ENCODE measurements around the gene HPS4. TPM values are rescaled to one million over a fixed set of nuclear protein-coding genes. Genes with fewer than 3 reads are reported as not detected.

Gene HPS4
- total RNA-seq, 1 donor from 2014 or later, result 25.2 TPM

- no peak for DNase-seq (ENCODE audit: low read depth)
- Histone ChIP-seq H2AFZ (ENCODE audit: low read depth, low read length) (no peak overlapping the region), H3K79me2 (ENCODE audit: insufficient read depth, low read length) (peaks cover 7% of the 10 kb centered on the region), H3K27me3 (ENCODE audit: insufficient read depth, low read length) (no peaks in the 10 kb centered on the region), H3K4me2 (ENCODE audit: low read length) (no peak overlapping the region), H4K20me1 (ENCODE audit: insufficient read depth, low read length) (peaks cover 24% of the 10 kb centered on the region), H3K27ac (ENCODE audit: low read depth, low read length) (no peak overlapping the region), H3K36me3 (ENCODE audit: insufficient read depth, low read length) (peaks cover 7% of the 10 kb centered on the region), H3K4me3 (ENCODE audit: insufficient read depth, low read depth, low read length) (no peak overlapping the region), H3K9me3 (ENCODE audit: insufficient read depth, low read depth, low read length) (no peaks in the 10 kb centered on the region), H3K9ac (ENCODE audit: low read length) (no peak overlapping the region), H3K4me1 (ENCODE audit: insufficient read depth, low read length) (no peaks in the 10 kb centered on the region)
- Mint-ChIP-seq H3K36me3 (ENCODE audit: low read depth, unreplicated experiment) (peaks cover 19% of the 10 kb centered on the region), H3K4me1 (ENCODE audit: low read depth, unreplicated experiment) (peaks cover 11% of the 10 kb centered on the region), H3K27me3 (ENCODE audit: low read depth, unreplicated experiment) (no peaks in the 10 kb centered on the region), H3K27ac (ENCODE audit: unreplicated experiment) (no peak overlapping the region), H3K4me3 (ENCODE audit: unreplicated experiment) (no peak overlapping the region), H3K9me3 (ENCODE audit: unreplicated experiment) (no peaks in the 10 kb centered on the region)
- TF ChIP-seq EZH2 (IDR thresholded peaks at IDR 0.05; ENCODE audit: insufficient read depth, low read length) (no peak), CTCF (IDR thresholded peaks at IDR 0.05; ENCODE audit: insufficient read depth, low read depth, low read length) (no peak)
- no peak for FAIRE-seq
Measured at GRCh38 chr22:26457661-26458272, 25.8 kb downstream of the HPS4 start.

- Histone ChIP-seq H3K36me3 (ENCODE audit: insufficient read depth, low read length) (peaks cover 7% of the 10 kb centered on the region), H3K9ac (ENCODE audit: low read length) (no peak overlapping the region), H3K27ac (ENCODE audit: low read depth, low read length) (no peak overlapping the region), H3K79me2 (ENCODE audit: insufficient read depth, low read length) (no peaks in the 10 kb centered on the region), H3K4me3 (ENCODE audit: insufficient read depth, low read depth, low read length) (no peak overlapping the region), H4K20me1 (ENCODE audit: insufficient read depth, low read length) (peaks cover 4% of the 10 kb centered on the region), H3K4me2 (ENCODE audit: low read length) (no peak overlapping the region), H3K4me1 (ENCODE audit: insufficient read depth, low read length) (no peaks in the 10 kb centered on the region), H3K9me3 (ENCODE audit: insufficient read depth, low read depth, low read length) (no peaks in the 10 kb centered on the region), H2AFZ (ENCODE audit: low read depth, low read length) (no peak overlapping the region), H3K27me3 (ENCODE audit: insufficient read depth, low read length) (no peaks in the 10 kb centered on the region)
- no peaks in the 10 kb centered on the region for H3K27me3 Mint-ChIP-seq (ENCODE audit: low read depth, unreplicated experiment)
- H3K4me3 Mint-ChIP-seq (ENCODE audit: unreplicated experiment), result no peak overlapping the region
- FAIRE-seq (no peak), DNase-seq (ENCODE audit: low read depth) (no peak)
- H3K4me1 Mint-ChIP-seq (ENCODE audit: low read depth, unreplicated experiment), result no peaks in the 10 kb centered on the region
- TF ChIP-seq EZH2 (IDR thresholded peaks at IDR 0.05; ENCODE audit: insufficient read depth, low read length) (no peak), CTCF (IDR thresholded peaks at IDR 0.05; ENCODE audit: insufficient read depth, low read depth, low read length) (no peak)
- H3K9me3 Mint-ChIP-seq (ENCODE audit: unreplicated experiment), result no peaks in the 10 kb centered on the region
- no peak overlapping the region for H3K27ac Mint-ChIP-seq (ENCODE audit: unreplicated experiment)
- peaks cover 32% of the 10 kb centered on the region for H3K36me3 Mint-ChIP-seq (ENCODE audit: low read depth, unreplicated experiment)
Measured at GRCh38 chr22:26453812-26454500, 29.6 kb downstream of the HPS4 start.

- Mint-ChIP-seq H3K9me3 (ENCODE audit: unreplicated experiment) (no peaks in the 10 kb centered on the region), H3K27ac (ENCODE audit: unreplicated experiment) (no peak overlapping the region), H3K4me3 (ENCODE audit: unreplicated experiment) (no peak overlapping the region), H3K27me3 (ENCODE audit: low read depth, unreplicated experiment) (no peaks in the 10 kb centered on the region), H3K4me1 (ENCODE audit: low read depth, unreplicated experiment) (no peaks in the 10 kb centered on the region), H3K36me3 (ENCODE audit: low read depth, unreplicated experiment) (peaks cover 29% of the 10 kb centered on the region)
- H3K9ac ChIP-seq (ENCODE audit: low read length), result no peak overlapping the region
- DNase-seq (ENCODE audit: low read depth), result no peak
- peaks cover 4% of the 10 kb centered on the region for H4K20me1 ChIP-seq (ENCODE audit: insufficient read depth, low read length)
- H3K79me2 ChIP-seq (ENCODE audit: insufficient read depth, low read length), result no peaks in the 10 kb centered on the region
- no peak for TF ChIP-seq CTCF (IDR thresholded peaks at IDR 0.05; ENCODE audit: insufficient read depth, low read depth, low read length)
- no peak for TF ChIP-seq EZH2 (IDR thresholded peaks at IDR 0.05; ENCODE audit: insufficient read depth, low read length)
- FAIRE-seq, result no peak
- no peak overlapping the region for H3K4me2 ChIP-seq (ENCODE audit: low read length)
- H3K9me3 ChIP-seq (ENCODE audit: insufficient read depth, low read depth, low read length), result no peaks in the 10 kb centered on the region
- peaks cover 7% of the 10 kb centered on the region for H3K36me3 ChIP-seq (ENCODE audit: insufficient read depth, low read length)
- H3K4me1 ChIP-seq (ENCODE audit: insufficient read depth, low read length), result no peaks in the 10 kb centered on the region
- no peak overlapping the region for H3K27ac ChIP-seq (ENCODE audit: low read depth, low read length)
- no peak overlapping the region for H2AFZ ChIP-seq (ENCODE audit: low read depth, low read length)
- H3K27me3 ChIP-seq (ENCODE audit: insufficient read depth, low read length), result no peaks in the 10 kb centered on the region
- no peak overlapping the region for H3K4me3 ChIP-seq (ENCODE audit: insufficient read depth, low read depth, low read length)
Measured at GRCh38 chr22:26453216-26453615, 30.4 kb downstream of the HPS4 start.
